Measurements from ENCODE around the gene CENPH.
"Not testable (repeated sequence)": the region's sequence is repeated elsewhere in the genome, so short reads cannot be mapped to it uniquely, and the experiment has no call there.

CENPH gene

DNA sequence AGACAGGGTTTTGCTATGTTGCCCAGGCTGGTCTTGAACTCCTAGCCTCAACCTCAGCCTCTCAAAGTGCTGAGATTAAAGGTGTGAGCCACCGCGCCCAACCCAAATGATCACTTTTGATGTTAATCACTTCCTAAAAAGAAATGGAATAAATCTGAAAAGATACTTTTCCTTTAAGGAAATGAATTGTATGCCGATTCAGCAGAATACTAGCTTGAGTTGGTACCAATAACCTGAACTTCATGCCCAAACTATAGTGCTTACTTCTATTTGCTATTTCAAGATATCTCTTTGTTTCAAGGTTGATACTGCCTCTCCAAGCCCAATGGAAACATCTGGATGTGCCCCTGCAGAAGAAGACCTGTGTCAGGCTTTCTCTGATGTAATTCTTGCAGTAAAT lies 18.4 kb upstream of the CENPH start:
- Mint-ChIP-seq H3K9me3 (peaks cover 2% of the 10 kb centered on the region), H3K27me3 (no peaks in the 10 kb centered on the region), H3K4me1 (ENCODE audit: low read depth) (peaks cover 25% of the 10 kb centered on the region), H3K27ac (no peak overlapping the region), H3K4me3 (no peak overlapping the region), H3K36me3 (ENCODE audit: low read depth) (peaks cover 87% of the 10 kb centered on the region)
- DNase-seq: no peak

DNA sequence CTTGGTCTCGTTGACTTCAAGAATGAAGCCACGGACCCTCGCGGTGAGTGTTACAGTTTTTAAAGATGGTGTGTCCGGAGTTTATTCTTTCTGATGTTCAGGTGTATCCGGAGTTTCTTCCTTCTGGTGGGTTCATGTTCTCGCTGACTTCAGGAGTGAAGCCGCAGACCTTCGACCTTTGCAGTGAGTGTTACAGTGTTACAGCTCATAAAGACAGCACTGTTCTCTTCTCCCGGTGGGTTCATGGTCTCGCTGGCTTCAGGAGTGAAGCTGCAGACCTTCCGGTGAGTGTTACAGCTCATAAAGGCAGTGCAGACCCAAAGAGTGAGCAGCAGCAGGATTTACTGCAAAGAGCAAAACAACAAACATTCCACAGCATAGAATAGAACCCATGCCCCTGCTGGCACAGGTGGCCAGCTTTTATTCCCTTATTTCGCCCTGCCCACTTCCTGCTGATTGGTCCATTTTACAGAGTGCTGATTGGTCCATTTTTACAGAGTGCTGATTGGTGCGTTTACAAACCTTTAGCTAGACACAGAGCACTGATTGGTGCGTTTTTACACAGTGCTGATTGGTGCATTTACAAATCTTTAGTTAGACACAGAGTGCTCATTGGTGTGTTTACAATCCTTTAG lies 7.6 kb upstream of the CENPH start:
- not testable (repeated sequence) for H3K9me3 Mint-ChIP-seq; H3K27ac Mint-ChIP-seq; H3K27me3 Mint-ChIP-seq; DNase-seq; H3K4me1 Mint-ChIP-seq (ENCODE audit: low read depth); H3K4me3 Mint-ChIP-seq
- peaks cover 16% of the 10 kb centered on the region for H3K36me3 Mint-ChIP-seq (ENCODE audit: low read depth)

DNA sequence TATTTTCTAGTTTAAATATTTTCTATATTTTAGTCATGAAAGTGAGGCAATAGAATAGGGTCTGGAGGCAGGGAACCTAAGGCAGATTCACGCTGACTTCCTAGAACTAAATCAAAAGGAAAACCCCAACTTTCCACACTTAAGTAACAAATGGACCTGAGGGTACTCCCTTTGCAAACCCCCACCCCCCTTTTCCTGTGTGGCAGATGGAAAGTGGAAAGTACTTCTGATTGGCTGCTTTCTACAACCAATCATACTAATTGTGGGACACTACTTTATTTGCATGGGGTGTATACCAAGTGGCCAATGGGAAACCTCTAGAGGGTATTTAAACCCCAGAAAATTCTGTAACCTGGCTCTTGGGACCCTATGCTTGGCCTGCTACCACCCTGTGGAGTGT lies 4.8 kb upstream of the CENPH start:
- Mint-ChIP-seq H3K9me3 (no peaks in the 10 kb centered on the region), H3K27me3 (no peaks in the 10 kb centered on the region), H3K4me3 (no peak overlapping the region)

DNA sequence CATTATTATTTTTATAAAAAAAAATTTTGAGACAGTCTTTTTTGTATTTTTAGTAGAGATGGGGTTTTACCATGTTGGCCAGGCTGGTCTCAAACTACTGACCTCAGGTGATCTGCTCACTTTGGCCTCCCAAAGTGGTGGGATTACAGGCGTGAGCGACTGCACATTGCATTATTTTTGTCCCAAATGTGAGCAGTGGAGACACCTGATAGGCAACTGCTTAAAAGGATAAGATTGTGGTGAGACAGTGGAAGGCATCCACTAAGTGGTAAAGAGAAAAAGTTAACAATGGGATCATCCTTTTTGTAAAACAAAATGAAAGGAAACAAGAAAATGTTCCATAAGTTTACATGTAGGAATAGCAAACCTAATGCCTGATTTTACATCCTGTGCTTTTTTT lies 2.0 kb upstream of the CENPH start:
- Mint-ChIP-seq H3K4me3 (peak overlapping the region; percentile 34), H3K36me3 (ENCODE audit: low read depth) (peaks cover 21% of the 10 kb centered on the region), H3K9me3 (no peaks in the 10 kb centered on the region), H3K27ac (no peak overlapping the region), H3K27me3 (no peaks in the 10 kb centered on the region), H3K4me1 (ENCODE audit: low read depth) (peaks cover 16% of the 10 kb centered on the region)
- no peak for DNase-seq

More for the DNA sequence above, 4.8 kb upstream of the CENPH start:
- Mint-ChIP-seq H3K36me3 (ENCODE audit: low read depth) (peaks cover 4% of the 10 kb centered on the region), H3K4me1 (ENCODE audit: low read depth) (peaks cover 9% of the 10 kb centered on the region), H3K27ac (no peak overlapping the region)
- no peak for DNase-seq

DNA sequence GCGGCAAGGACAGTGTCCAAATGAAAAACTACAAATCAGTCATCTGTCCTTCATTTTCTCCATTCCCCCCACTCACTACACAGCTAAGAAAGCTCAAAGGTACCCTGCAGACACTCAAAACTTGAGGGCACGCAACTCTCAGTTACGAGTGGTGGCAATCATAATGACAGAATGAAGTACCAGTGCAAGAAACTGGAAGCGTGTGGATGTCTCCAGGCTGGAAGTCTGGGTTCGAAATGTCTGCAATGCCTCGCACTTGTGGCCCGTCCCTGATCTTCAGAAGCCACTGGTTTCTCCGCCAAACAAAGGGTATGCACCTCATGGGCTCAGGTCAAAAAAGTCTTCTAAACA lies 597 bp upstream of the CENPH start:
- H3K4me3 Mint-ChIP-seq: peak overlapping the region; percentile 91
- no peak for DNase-seq
- H3K9me3 Mint-ChIP-seq: no peaks in the 10 kb centered on the region
- H3K4me1 Mint-ChIP-seq (ENCODE audit: low read depth): peaks cover 16% of the 10 kb centered on the region
- H3K27ac Mint-ChIP-seq: peak overlapping the region; percentile 96
- H3K27me3 Mint-ChIP-seq: no peaks in the 10 kb centered on the region
- peaks cover 27% of the 10 kb centered on the region for H3K36me3 Mint-ChIP-seq (ENCODE audit: low read depth)

DNA sequence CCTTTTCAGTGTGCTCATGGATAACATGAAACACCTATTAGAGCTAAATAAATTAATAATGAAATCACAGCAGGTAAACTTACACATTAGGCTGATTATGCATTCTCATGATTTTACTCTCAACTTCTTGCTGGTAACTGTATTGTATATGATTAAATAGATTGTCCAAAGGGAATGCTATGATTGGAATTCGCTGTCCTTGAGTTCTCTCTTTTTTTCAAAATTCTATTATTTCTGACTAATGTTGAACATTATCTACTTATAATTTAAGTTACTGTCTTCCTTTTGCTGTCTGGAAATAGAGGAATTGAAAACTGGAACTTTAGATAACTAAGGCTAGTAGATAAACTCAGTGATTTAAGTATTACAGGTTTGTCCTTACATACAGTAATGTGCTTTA lies 13.1 kb downstream of the CENPH start:
- Mint-ChIP-seq H3K36me3 (ENCODE audit: low read depth) (peaks cover 73% of the 10 kb centered on the region), H3K4me3 (no peak overlapping the region), H3K27ac (no peak overlapping the region), H3K27me3 (no peaks in the 10 kb centered on the region), H3K9me3 (no peaks in the 10 kb centered on the region), H3K4me1 (ENCODE audit: low read depth) (no peaks in the 10 kb centered on the region)
- no peak for DNase-seq

DNA sequence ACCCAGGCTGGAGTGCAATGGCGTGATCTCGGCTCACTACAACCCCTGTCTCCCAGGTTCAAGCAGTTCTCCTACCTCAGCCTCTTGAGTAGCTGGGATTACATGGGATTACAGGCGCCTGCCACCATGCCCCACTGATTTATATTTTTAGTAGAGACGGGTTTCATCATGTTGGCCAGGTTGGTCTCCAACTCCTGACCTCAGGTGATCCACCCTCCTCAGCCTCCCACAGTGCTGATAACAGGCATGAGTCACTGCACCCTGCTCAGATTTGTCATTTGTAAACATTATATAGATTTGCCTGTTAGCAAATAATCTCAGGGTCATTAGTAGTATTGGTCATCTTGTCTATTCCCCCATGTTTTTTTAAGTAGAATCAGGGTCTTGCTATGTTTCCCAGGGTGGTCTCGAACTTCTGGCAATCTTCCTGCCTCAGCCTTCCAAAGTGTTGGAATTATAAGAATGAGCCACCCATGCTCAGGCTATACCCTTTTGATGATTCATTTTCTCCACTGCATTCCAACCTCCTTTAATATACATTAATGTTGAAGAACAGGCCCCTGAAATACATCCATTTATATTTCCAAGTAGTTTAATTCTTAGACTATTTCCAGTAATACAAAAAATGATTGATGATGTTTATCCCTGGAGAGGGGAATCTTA lies 17.3 kb downstream of the CENPH start:
- no peaks in the 10 kb centered on the region for H3K27me3 Mint-ChIP-seq
- H3K9me3 Mint-ChIP-seq: no peaks in the 10 kb centered on the region
- H3K4me3 Mint-ChIP-seq: no peak overlapping the region
- peaks cover 68% of the 10 kb centered on the region for H3K36me3 Mint-ChIP-seq (ENCODE audit: low read depth)
- no peak overlapping the region for H3K27ac Mint-ChIP-seq
- no peaks in the 10 kb centered on the region for H3K4me1 Mint-ChIP-seq (ENCODE audit: low read depth)
- DNase-seq: no peak

DNA sequence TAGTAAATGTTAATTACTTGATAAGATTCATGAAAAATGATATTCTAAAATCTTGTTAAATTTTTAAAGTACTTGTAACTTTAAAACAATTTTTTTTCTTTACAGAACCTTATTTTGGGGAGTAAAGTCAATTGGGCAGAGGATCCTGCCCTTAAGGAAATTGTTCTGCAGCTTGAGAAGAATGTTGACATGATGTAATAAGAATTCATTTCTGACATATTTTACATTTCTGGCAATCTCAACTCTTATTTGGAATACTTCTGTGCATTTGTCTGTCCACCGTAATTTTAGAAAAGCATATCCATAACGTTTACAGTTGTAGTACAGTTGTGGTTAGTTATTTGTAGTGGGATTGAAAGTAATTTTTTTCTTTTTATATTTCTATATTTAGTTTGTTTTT lies 20.2 kb downstream of the CENPH start:
- H3K27me3 Mint-ChIP-seq: no peaks in the 10 kb centered on the region
- no peak for DNase-seq
- H3K27ac Mint-ChIP-seq: no peak overlapping the region

DNA sequence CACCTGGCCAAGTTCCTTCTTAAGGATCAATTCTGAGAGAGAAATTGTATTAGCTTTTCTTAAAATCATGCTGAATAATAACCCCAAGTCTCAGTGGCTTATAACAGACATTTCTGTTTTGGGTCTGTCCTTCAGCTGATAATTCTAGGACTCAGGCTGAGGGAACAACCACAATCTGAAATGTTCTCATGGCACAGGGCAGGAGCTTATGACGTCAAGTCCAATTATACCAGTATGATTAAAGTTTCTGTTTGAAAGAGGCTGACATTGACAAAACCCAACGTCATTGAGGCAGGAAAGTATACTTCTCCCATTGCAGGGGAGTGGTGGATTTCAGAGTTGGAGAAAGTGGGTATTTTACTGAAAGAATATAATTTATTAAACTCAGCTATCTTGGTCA lies 21.8 kb downstream of the CENPH start:
- Mint-ChIP-seq H3K4me1 (ENCODE audit: low read depth) (no peaks in the 10 kb centered on the region), H3K36me3 (ENCODE audit: low read depth) (peaks cover 61% of the 10 kb centered on the region), H3K27ac (no peak overlapping the region), H3K27me3 (no peaks in the 10 kb centered on the region), H3K9me3 (no peaks in the 10 kb centered on the region), H3K4me3 (no peak overlapping the region)
- no peak for DNase-seq

More for the DNA sequence above, 20.2 kb downstream of the CENPH start:
- no peak overlapping the region for H3K4me3 Mint-ChIP-seq
- H3K36me3 Mint-ChIP-seq (ENCODE audit: low read depth): peaks cover 62% of the 10 kb centered on the region
- no peaks in the 10 kb centered on the region for H3K9me3 Mint-ChIP-seq
- no peaks in the 10 kb centered on the region for H3K4me1 Mint-ChIP-seq (ENCODE audit: low read depth)

DNA sequence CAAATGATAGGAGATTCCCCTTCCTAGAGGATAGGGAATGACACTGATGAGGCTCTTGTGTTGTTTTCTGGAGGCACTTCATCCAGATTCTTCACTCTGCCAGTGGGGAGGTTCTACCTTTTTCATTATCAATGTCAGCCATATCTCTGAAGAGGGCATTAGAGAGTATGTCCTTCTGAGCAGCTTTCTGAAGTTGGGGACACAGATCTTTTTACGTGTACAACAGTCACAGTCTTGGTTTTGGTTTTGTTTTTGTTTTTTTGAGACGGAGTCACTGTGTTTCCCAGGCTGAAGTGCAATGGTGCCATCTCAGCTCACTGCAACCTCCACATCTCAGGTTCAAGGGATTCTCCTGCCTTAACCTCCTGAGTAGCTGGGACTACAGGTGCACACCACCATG lies 22.6 kb downstream of the CENPH start:
- Mint-ChIP-seq H3K4me3 (no peak overlapping the region), H3K4me1 (ENCODE audit: low read depth) (peaks cover 5% of the 10 kb centered on the region), H3K27ac (no peak overlapping the region), H3K36me3 (ENCODE audit: low read depth) (peaks cover 53% of the 10 kb centered on the region), H3K9me3 (no peaks in the 10 kb centered on the region), H3K27me3 (no peaks in the 10 kb centered on the region)
- no peak for DNase-seq

DNA sequence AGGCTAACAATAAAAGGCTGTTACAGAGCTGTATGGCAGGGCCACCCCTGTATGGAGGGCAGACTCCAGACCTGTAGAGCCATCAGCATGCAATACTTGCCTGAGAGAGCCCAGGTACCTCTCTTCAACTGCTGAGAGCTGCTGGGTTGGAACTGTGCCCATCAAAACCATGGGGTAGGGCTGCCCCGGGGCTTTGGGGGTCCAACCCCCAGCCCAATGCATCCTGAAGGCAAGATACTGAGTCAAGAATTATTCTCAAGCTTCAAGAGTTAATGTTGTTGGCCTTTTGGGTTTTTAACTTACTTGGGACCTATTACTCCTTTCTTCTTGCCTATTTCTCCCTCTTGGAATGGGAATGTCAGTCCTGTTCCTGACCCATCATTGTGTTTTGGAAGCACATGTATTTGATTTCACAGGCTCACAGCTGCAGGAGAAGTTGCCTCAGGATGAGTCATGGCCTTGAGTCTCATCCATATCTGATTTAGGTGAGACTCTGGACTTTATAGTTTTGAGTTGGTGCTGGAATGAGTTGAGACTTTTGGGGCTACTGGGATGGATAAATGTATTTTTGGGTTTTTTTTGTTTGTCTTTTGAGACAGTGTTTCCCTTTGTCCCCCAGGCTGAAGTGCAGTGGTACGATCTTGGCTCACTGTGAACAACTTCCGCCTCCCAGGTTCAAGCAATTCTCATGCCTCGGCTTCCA lies 24.3 kb downstream of the CENPH start:
- H3K9me3 Mint-ChIP-seq: no peaks in the 10 kb centered on the region
- H3K4me3 Mint-ChIP-seq: no peak overlapping the region
- H3K27me3 Mint-ChIP-seq: no peaks in the 10 kb centered on the region
- H3K27ac Mint-ChIP-seq: no peak overlapping the region
- peaks cover 53% of the 10 kb centered on the region for H3K36me3 Mint-ChIP-seq (ENCODE audit: low read depth)
- H3K4me1 Mint-ChIP-seq (ENCODE audit: low read depth): peaks cover 13% of the 10 kb centered on the region
- DNase-seq: no peak

DNA sequence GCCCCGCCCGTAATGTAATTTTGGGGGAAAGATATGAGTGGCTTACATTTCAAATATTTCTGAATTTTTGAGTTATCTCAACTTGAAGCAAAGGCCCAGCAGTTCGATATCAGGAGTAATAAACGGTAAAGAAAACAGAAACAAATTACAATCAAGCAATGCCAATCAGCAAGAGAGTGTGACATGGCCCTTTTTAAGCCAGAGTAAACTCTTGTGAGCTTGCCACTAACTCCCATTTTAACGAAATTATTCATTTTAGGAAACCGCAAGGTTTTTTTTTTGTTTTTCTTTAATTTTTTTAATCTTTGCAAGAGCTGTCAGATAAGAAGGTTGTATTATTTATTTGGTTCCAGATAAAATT lies 27.7 kb downstream of the CENPH start:
- H3K4me3 Mint-ChIP-seq: peak overlapping the region; percentile 99
- no peaks in the 10 kb centered on the region for H3K9me3 Mint-ChIP-seq
- H3K27me3 Mint-ChIP-seq: no peaks in the 10 kb centered on the region
- DNase-seq: no peak
- H3K27ac Mint-ChIP-seq: peak overlapping the region; percentile 99
- H3K4me1 Mint-ChIP-seq (ENCODE audit: low read depth): peaks cover 23% of the 10 kb centered on the region
- H3K36me3 Mint-ChIP-seq (ENCODE audit: low read depth): peaks cover 38% of the 10 kb centered on the region

DNA sequence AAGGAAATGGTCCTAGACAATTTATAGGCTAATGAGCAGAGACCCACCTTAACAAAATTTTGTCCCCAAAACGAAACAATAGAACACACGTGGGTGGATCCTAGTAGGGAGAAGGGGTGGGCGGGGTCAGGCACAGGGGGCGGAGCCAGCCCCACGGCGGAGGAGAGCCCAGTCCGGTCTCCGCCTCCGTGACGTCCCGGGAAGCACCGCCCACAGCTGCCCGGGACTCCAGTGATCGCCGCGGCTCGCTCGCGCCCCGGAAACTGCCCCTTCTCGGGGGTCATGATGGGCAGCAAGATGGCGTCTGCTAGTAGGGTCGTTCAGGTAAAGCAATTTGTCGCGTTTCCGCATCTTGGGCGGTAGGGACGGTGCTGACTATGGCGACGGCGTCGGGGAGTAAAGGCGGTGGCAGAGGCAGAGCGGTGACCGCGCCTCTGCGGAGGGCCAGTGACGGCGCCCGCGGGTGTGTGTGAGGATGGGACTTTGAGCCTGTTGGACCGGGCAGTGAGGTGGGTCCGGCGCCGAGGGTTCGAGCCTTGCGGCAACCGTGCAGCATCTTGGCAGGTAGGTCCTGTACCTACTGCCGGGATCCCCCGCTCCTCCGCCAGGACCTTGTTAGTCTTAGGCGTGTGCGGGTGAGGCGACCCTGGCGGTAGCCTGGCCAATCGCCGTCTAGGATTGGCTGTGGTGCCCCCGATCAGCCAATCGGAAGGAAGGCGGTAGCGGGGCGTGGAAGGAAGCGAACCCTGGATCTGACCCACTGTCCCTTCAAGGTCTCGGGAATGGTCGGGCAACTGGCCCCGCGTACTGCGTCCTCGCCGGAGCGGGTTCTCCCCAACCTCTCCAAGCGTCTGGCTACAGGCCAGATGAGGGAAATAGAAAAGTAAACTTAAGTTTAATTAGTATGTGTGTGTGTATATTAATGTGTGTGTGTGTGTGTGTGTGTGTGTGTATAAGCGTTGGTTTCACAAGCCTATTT lies 28.5 kb downstream of the CENPH start:
- H3K4me3 Mint-ChIP-seq: peak overlapping the region; percentile 99
- H3K27me3 Mint-ChIP-seq: no peaks in the 10 kb centered on the region
- DNase-seq: peak; percentile 93
- H3K36me3 Mint-ChIP-seq (ENCODE audit: low read depth): peaks cover 37% of the 10 kb centered on the region
- peak overlapping the region; percentile 99 for H3K27ac Mint-ChIP-seq
- H3K9me3 Mint-ChIP-seq: no peaks in the 10 kb centered on the region
- H3K4me1 Mint-ChIP-seq (ENCODE audit: low read depth): peaks cover 23% of the 10 kb centered on the region

DNA sequence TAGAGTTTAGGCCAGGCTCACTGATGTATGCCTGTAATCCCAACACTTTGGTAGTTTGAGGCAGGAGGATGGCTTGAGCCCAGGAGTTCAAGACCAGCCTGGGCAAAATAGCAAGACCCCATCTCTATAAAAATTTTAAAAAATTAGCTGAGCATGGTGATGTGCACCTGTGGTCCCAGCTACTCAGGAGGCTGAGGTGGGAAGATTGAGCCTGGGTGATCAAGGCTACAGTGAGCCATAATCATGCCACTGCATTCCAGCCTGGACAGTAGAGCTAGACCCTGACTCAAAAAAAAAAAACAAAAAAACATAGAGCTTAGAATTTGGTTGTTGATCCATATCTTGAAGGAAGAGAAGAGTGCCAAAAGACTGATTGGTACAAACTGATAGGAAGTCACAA lies 30.6 kb downstream of the CENPH start:
- Mint-ChIP-seq H3K4me1 (ENCODE audit: low read depth) (peaks cover 23% of the 10 kb centered on the region), H3K4me3 (no peak overlapping the region), H3K27ac (no peak overlapping the region), H3K27me3 (no peaks in the 10 kb centered on the region), H3K36me3 (ENCODE audit: low read depth) (peaks cover 27% of the 10 kb centered on the region), H3K9me3 (no peaks in the 10 kb centered on the region)
- no peak for DNase-seq
